ENCODE measurements around the gene NOX4. TPM values are rescaled to one million over a fixed set of nuclear protein-coding genes. Genes with fewer than 3 reads are reported as not detected.

The NOX4 gene
- total and polyA plus RNA-seq, 10 of the 15 experiments (the other 5 are each of a cell fraction or from before 2014, with no cell fraction given) = not detected

DNA sequence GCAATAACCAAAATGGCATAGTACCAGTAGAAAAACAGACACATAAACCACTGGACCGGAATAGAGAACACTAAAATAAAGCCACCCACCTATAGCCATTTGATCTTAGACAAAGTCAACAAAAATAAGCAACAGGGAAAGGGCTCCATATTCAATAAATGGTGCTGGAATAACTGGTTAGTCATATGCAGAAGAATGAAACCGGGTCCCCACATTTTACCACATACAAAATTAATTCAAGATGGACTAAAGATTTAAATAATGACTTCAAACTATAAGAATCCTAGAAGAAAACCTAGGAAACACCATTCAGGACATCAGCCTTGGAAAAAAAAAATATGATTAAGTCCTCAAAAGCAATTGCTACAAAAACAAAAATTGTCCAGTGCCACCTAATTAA, 30.1 kb upstream of the NOX4 start:
- FAIRE-seq (no peak), ATAC-seq (no peak), DNase-seq (ENCODE audit: low read depth, low spot score) (no peak)
- intact Hi-C loops (cut with micrococcal nuclease; ENCODE audit: unreplicated experiment) (no loop called here), in situ Hi-C loops (cut with MboI) (no loop called here)
- H3K4me1 ChIP-seq (ENCODE audit: control insufficient read depth, insufficient read depth, low read length) = no peaks in the 10 kb centered on the region
- H2AFZ ChIP-seq (ENCODE audit: control insufficient read depth, low read depth, low read length) = no peak overlapping the region
- H3K4me3 ChIP-seq = no peak overlapping the region
- no peak overlapping the region for H3K27ac ChIP-seq (ENCODE audit: control insufficient read depth, insufficient read depth)
- BruUV-seq (replicated peaks) = no TSS peak
- no peaks in the 10 kb centered on the region for H3K36me3 ChIP-seq (ENCODE audit: control insufficient read depth in 2 of 2, insufficient read depth in 2 of 2, low read length in 1 of 2)
- ChIA-PET POLR2A (no interaction called here), CTCF (no interaction called here), SMC1A (ENCODE audit: uncharacterized antibody, unreplicated experiment) (no interaction called here), RAD21 (ENCODE audit: unreplicated experiment) (no interaction called here)
- H3K9ac ChIP-seq (ENCODE audit: control insufficient read depth, insufficient read depth, low read length) = no peak overlapping the region
- 3% methylated on average over 2 of the region's 2 CpGs for WGBS (ENCODE audit: insufficient coverage, insufficient replicate concordance, low lambda C conversion rate, missing lambda C conversion rate)
- H3K79me2 ChIP-seq (ENCODE audit: control insufficient read depth, insufficient read depth, low read length) = no peaks in the 10 kb centered on the region
- no peaks in the 10 kb centered on the region for H3K9me3 ChIP-seq (replicated peaks; ENCODE audit: control insufficient read depth, insufficient read depth, low read length)
- no peak overlapping the region for H3K4me2 ChIP-seq (ENCODE audit: control insufficient read depth, insufficient read depth)
- H3K27me3 ChIP-seq (replicated peaks in 1 of 2; ENCODE audit: control insufficient read depth in 2 of 2, insufficient read depth in 2 of 2, low read length in 1 of 2) = no peaks in the 10 kb centered on the region
- no peaks in the 10 kb centered on the region for H4K20me1 ChIP-seq (ENCODE audit: control insufficient read depth, insufficient read depth)
- TF ChIP-seq ZSCAN29 (IDR thresholded peaks at IDR 0.05) (no peak), CEBPB (IDR thresholded peaks at IDR 0.05; ENCODE audit: borderline replicate concordance in 1 of 2, low read depth in 2 of 2, low read length in 2 of 2) (no peak), CHD1 (IDR thresholded peaks at IDR 0.05; ENCODE audit: low read depth, low read length) (no peak), HCFC1 (IDR thresholded peaks at IDR 0.05; ENCODE audit: low read length) (no peak), MTA2 (IDR thresholded peaks at IDR 0.05; ENCODE audit: low read depth) (no peak), RBBP5 (conservative IDR thresholded peaks at IDR 0.05) (no peak), BACH1 (IDR thresholded peaks at IDR 0.05; ENCODE audit: borderline replicate concordance) (no peak), MEF2B (IDR thresholded peaks at IDR 0.05; ENCODE audit: partially characterized antibody, poor library complexity, severe bottlenecking) (no peak), ZNF274 (IDR thresholded peaks at IDR 0.05; ENCODE audit: insufficient read depth, insufficient read length) (no peak)
- TF ChIP-seq, protein P1, sequence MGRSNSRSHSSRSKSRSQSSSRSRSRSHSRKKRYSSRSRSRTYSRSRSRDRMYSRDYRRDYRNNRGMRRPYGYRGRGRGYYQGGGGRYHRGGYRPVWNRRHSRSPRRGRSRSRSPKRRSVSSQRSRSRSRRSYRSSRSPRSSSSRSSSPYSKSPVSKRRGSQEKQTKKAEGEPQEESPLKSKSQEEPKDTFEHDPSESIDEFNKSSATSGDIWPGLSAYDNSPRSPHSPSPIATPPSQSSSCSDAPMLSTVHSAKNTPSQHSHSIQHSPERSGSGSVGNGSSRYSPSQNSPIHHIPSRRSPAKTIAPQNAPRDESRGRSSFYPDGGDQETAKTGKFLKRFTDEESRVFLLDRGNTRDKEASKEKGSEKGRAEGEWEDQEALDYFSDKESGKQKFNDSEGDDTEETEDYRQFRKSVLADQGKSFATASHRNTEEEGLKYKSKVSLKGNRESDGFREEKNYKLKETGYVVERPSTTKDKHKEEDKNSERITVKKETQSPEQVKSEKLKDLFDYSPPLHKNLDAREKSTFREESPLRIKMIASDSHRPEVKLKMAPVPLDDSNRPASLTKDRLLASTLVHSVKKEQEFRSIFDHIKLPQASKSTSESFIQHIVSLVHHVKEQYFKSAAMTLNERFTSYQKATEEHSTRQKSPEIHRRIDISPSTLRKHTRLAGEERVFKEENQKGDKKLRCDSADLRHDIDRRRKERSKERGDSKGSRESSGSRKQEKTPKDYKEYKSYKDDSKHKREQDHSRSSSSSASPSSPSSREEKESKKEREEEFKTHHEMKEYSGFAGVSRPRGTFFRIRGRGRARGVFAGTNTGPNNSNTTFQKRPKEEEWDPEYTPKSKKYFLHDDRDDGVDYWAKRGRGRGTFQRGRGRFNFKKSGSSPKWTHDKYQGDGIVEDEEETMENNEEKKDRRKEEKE (IDR thresholded peaks at IDR 0.05) = no peak
- TF ChIP-seq, protein P2, sequence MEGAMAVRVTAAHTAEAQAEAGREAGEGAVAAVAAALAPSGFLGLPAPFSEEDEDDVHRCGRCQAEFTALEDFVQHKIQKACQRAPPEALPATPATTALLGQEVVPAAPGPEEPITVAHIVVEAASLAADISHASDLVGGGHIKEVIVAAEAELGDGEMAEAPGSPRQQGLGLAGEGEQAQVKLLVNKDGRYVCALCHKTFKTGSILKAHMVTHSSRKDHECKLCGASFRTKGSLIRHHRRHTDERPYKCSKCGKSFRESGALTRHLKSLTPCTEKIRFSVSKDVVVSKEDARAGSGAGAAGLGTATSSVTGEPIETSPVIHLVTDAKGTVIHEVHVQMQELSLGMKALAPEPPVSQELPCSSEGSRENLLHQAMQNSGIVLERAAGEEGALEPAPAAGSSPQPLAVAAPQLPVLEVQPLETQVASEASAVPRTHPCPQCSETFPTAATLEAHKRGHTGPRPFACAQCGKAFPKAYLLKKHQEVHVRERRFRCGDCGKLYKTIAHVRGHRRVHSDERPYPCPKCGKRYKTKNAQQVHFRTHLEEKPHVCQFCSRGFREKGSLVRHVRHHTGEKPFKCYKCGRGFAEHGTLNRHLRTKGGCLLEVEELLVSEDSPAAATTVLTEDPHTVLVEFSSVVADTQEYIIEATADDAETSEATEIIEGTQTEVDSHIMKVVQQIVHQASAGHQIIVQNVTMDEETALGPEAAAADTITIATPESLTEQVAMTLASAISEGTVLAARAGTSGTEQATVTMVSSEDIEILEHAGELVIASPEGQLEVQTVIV (IDR thresholded peaks at IDR 0.05; ENCODE audit: borderline replicate concordance, partially characterized antibody) = no peak
- TF ChIP-seq, protein P3, sequence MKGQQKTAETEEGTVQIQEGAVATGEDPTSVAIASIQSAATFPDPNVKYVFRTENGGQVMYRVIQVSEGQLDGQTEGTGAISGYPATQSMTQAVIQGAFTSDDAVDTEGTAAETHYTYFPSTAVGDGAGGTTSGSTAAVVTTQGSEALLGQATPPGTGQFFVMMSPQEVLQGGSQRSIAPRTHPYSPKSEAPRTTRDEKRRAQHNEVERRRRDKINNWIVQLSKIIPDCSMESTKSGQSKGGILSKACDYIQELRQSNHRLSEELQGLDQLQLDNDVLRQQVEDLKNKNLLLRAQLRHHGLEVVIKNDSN (IDR thresholded peaks at IDR 0.05; ENCODE audit: borderline replicate concordance, extremely low read length, insufficient read depth, low read depth, low read length) = no peak
- TF ChIP-seq, protein P4, sequence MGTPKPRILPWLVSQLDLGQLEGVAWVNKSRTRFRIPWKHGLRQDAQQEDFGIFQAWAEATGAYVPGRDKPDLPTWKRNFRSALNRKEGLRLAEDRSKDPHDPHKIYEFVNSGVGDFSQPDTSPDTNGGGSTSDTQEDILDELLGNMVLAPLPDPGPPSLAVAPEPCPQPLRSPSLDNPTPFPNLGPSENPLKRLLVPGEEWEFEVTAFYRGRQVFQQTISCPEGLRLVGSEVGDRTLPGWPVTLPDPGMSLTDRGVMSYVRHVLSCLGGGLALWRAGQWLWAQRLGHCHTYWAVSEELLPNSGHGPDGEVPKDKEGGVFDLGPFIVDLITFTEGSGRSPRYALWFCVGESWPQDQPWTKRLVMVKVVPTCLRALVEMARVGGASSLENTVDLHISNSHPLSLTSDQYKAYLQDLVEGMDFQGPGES (IDR thresholded peaks at IDR 0.05) = no peak
- TF ChIP-seq, protein P5, sequence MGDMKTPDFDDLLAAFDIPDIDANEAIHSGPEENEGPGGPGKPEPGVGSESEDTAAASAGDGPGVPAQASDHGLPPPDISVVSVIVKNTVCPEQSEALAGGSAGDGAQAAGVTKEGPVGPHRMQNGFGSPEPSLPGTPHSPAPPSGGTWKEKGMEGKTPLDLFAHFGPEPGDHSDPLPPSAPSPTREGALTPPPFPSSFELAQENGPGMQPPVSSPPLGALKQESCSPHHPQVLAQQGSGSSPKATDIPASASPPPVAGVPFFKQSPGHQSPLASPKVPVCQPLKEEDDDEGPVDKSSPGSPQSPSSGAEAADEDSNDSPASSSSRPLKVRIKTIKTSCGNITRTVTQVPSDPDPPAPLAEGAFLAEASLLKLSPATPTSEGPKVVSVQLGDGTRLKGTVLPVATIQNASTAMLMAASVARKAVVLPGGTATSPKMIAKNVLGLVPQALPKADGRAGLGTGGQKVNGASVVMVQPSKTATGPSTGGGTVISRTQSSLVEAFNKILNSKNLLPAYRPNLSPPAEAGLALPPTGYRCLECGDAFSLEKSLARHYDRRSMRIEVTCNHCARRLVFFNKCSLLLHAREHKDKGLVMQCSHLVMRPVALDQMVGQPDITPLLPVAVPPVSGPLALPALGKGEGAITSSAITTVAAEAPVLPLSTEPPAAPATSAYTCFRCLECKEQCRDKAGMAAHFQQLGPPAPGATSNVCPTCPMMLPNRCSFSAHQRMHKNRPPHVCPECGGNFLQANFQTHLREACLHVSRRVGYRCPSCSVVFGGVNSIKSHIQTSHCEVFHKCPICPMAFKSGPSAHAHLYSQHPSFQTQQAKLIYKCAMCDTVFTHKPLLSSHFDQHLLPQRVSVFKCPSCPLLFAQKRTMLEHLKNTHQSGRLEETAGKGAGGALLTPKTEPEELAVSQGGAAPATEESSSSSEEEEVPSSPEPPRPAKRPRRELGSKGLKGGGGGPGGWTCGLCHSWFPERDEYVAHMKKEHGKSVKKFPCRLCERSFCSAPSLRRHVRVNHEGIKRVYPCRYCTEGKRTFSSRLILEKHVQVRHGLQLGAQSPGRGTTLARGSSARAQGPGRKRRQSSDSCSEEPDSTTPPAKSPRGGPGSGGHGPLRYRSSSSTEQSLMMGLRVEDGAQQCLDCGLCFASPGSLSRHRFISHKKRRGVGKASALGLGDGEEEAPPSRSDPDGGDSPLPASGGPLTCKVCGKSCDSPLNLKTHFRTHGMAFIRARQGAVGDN (IDR thresholded peaks at IDR 0.05) = no peak

Measured in GM12878 (cell line).